ENCODE measurements around the gene EME1. TPM values are rescaled to one million over a fixed set of nuclear protein-coding genes. Genes with fewer than 3 reads are reported as not detected.
A peak's percentile ranks its signal among the peaks of the same experiment; 100 is the strongest.

The EME1 gene
- total and polyA plus RNA-seq, 10 of the 15 experiments (the other 5 are each of a cell fraction or from before 2014, with no cell fraction given): 13.8 to 40.5 (median 22.0) TPM

DNA sequence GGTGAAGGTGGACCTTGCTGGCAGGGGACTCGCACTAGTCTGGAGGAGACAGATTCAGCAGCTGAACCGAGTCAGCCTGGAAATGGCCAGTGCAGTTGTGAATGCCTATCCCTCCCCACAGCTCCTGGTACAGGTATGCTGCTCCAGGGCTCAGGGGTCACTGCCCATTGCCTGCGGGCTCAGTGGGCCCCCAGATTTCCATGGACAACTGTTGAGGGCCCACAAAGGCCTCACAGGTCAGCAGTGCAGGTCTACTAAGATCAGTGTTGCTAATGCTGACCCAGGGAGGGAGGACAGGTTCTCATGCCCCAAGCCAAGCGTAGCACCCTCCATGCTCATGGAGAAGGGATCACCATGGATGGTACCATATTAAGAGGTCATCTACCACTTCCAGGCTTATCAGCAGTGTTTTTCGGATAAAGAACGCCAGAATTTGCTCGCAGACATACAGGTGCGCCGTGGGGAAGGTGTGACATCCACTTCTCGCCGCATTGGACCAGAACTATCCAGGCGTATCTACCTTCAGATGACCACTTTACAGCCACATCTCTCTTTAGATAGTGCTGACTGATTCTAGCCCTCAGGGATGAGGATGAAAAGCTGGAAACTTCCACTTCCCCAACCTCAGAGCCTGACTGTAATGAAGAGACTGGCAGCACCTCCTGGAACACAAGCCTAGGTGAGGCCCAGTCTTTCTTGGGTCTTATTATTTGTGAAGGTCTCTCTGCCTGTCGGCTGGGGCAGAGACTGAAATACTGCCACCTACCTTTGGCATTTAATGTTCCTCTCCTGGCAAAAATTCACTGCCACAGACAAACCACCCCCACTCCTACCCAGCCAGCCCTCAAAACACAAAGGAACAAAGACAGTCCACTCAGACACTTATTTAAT lies 7.6 kb downstream of the EME1 start:
- no TSS peak for BruUV-seq (replicated peaks)
- no peak overlapping the region for H3K4me3 ChIP-seq
- DNase-seq (ENCODE audit: low read depth, low spot score): no peak
- H3K79me2 ChIP-seq (ENCODE audit: control insufficient read depth, insufficient read depth, low read length): no peaks in the 10 kb centered on the region
- no peaks in the 10 kb centered on the region for H3K27me3 ChIP-seq (replicated peaks in 1 of 2; ENCODE audit: control insufficient read depth in 2 of 2, insufficient read depth in 2 of 2, low read length in 1 of 2)
- no peak overlapping the region for H3K4me2 ChIP-seq (ENCODE audit: control insufficient read depth, insufficient read depth)
- intact Hi-C loops (cut with micrococcal nuclease; ENCODE audit: unreplicated experiment) (no loop called here), in situ Hi-C loops (cut with MboI) (no loop called here)
- POLR2A ChIA-PET: interaction anchor here (0.9 kb wide), 1 partner anchor 15 kb away, joined by 3 read pairs; no protein-coding TSS in a partner anchor
- SMC1A ChIA-PET (ENCODE audit: uncharacterized antibody, unreplicated experiment): interaction anchor here (1.0 to 1.9 kb wide), 3 partner anchors 11 to 48 kb away, joined by 3 to 11 read pairs (median 3); no protein-coding TSS in a partner anchor
- RAD21 ChIA-PET (ENCODE audit: unreplicated experiment): interaction anchor here (1.2 to 1.7 kb wide), 2 partner anchors 15 to 18 kb away, joined by 4 read pairs; no protein-coding TSS in a partner anchor
- H3K36me3 ChIP-seq (ENCODE audit: control insufficient read depth in 2 of 2, insufficient read depth in 2 of 2, low read length in 1 of 2): peaks cover 30 to 35% of the 10 kb centered on the region in 2 experiments
- H3K27ac ChIP-seq (ENCODE audit: control insufficient read depth, insufficient read depth): no peak overlapping the region
- WGBS (ENCODE audit: insufficient coverage, insufficient replicate concordance, low lambda C conversion rate, missing lambda C conversion rate): 95% methylated on average over 13 of the region's 13 CpGs
- no peaks in the 10 kb centered on the region for H3K9me3 ChIP-seq (replicated peaks; ENCODE audit: control insufficient read depth, insufficient read depth, low read length)
- H3K9ac ChIP-seq (ENCODE audit: control insufficient read depth, insufficient read depth, low read length): no peak overlapping the region
- no peak overlapping the region for H2AFZ ChIP-seq (ENCODE audit: control insufficient read depth, low read depth, low read length)
- CTCF ChIA-PET: interaction anchor here (0.9 to 3.8 kb wide), 4 partner anchors 16 to 41 kb away, joined by 4 to 25 read pairs (median 12); partner anchors contain the start of gene LRRC59
- FAIRE-seq: no peak
- TF ChIP-seq STAT1 (conservative IDR thresholded peaks at IDR 0.05) (no peak), SMAD5 (IDR thresholded peaks at IDR 0.05; ENCODE audit: low read depth) (peak; percentile 18; the same call in 1 of the 2 replicates), KLF5 (IDR thresholded peaks at IDR 0.05; ENCODE audit: partially characterized antibody) (no peak), SREBF2 (IDR thresholded peaks at IDR 0.05; ENCODE audit: low read length) (no peak), ZNF217 (IDR thresholded peaks at IDR 0.05) (no peak), PML (IDR thresholded peaks at IDR 0.05; ENCODE audit: low read length) (0 out of 2 replicates have a peak, but pooled peaks have one; percentile 11), POLR2AphosphoS5 (IDR thresholded peaks at IDR 0.05; ENCODE audit: low read length) (peak; percentile 45; the same call in 1 of the 2 replicates), POLR2A (IDR thresholded peaks at IDR 0.05; ENCODE audit: low read depth, low read length) (0 out of 2 replicates have a peak, but pooled peaks have one; percentile 70)
- TF ChIP-seq, protein P1, sequence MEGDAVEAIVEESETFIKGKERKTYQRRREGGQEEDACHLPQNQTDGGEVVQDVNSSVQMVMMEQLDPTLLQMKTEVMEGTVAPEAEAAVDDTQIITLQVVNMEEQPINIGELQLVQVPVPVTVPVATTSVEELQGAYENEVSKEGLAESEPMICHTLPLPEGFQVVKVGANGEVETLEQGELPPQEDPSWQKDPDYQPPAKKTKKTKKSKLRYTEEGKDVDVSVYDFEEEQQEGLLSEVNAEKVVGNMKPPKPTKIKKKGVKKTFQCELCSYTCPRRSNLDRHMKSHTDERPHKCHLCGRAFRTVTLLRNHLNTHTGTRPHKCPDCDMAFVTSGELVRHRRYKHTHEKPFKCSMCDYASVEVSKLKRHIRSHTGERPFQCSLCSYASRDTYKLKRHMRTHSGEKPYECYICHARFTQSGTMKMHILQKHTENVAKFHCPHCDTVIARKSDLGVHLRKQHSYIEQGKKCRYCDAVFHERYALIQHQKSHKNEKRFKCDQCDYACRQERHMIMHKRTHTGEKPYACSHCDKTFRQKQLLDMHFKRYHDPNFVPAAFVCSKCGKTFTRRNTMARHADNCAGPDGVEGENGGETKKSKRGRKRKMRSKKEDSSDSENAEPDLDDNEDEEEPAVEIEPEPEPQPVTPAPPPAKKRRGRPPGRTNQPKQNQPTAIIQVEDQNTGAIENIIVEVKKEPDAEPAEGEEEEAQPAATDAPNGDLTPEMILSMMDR (IDR thresholded peaks at IDR 0.05 in 2 of 3, conservative IDR thresholded peaks at IDR 0.05 in 1 of 3; ENCODE audit: control insufficient read depth in 2 of 3, extremely low read depth in 1 of 3, insufficient read depth in 1 of 3, low read depth in 3 of 3, low read length in 3 of 3): 0 out of 6 replicates have a peak, but pooled peaks of 1 of the 3 experiments have one; percentile 8
- H4K20me1 ChIP-seq (ENCODE audit: control insufficient read depth, insufficient read depth): no peaks in the 10 kb centered on the region
- peak; percentile 36 for ATAC-seq
- no peaks in the 10 kb centered on the region for H3K4me1 ChIP-seq (ENCODE audit: control insufficient read depth, insufficient read depth, low read length)

Measured in GM12878 (cell line).